Brain microvascular endothelial cell (primary cell): ENCODE data around the gene HOGA1.
"Not testable (repeated sequence)": the region's sequence is repeated elsewhere in the genome, so short reads cannot be mapped to it uniquely, and the experiment has no call there.

Experiments used
- DNase-seq: peaks from one replicate; pipeline ENCODE4 v3.0.0-alpha.2; 2020
- H3K27ac ChIP-seq: fragments of 250-450 bp; sonication (Bioruptor Pico); 2 replicates; pipeline ENCODE4 v1.5.1; 2020; ENCODE audit warnings: mild to moderate bottlenecking, moderate library complexity
- H3K27me3 ChIP-seq: fragments of 250-450 bp; sonication (Bioruptor Pico); replicated peaks from 2 replicates; pipeline ENCODE4 v1.5.1; 2020; ENCODE audit warnings: mild to moderate bottlenecking
- H3K36me3 ChIP-seq: fragments of 250-450 bp; sonication (Bioruptor Pico); replicated peaks from 2 replicates; pipeline ENCODE4 v1.5.1; 2020; ENCODE audit warnings: mild to moderate bottlenecking
- H3K4me3 ChIP-seq: 2 replicates; pipeline ENCODE4 v1.5.1; 2011; ENCODE audit warnings: low read depth, mild to moderate bottlenecking, control low read depth, low read length, moderate library complexity
- in situ Hi-C: cut with HindIII; loops from 2 replicates; pipeline ENCODE4 v1.10.0; 2017; ENCODE audit warnings: low sequenced_read_pairs, low pct_ligation_motif_present
- TF ChIP-seq, protein P1 (sequence below): IDR thresholded peaks from 2 replicates; pipeline ENCODE4 v1.5.1; 2011; ENCODE audit warnings: low read depth, mild to moderate bottlenecking, moderate library complexity, low read length, control low read depth, inconsistent platforms; ENCODE audit errors: missing control alignments

HOGA1 gene

DNA sequence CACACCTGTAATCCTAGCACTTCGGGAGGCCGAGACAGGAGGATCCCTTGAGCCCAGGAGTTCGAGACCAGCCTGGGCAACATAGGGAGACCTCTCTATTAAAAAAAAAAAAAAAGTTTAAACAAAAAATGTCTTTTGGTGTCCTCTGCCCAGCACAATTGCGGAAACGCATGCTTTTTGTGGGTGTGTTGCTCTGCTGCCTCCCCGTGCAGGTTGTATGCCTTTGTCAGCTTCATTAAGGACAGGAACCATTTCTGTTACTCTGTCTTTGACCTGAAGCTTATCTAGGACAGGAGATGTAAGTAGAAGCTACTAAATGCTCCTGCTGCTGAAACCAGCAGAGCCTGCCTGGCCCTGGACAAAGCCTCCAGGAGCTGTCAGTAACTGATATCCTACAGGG is 32.9 kb upstream of the HOGA1 start:
- Histone ChIP-seq H3K27ac (no peak overlapping the region), H3K27me3 (no peaks in the 10 kb centered on the region), H3K36me3 (no peaks in the 10 kb centered on the region), H3K4me3 (no peak overlapping the region)
- no peak for DNase-seq
- TF ChIP-seq, protein P1, sequence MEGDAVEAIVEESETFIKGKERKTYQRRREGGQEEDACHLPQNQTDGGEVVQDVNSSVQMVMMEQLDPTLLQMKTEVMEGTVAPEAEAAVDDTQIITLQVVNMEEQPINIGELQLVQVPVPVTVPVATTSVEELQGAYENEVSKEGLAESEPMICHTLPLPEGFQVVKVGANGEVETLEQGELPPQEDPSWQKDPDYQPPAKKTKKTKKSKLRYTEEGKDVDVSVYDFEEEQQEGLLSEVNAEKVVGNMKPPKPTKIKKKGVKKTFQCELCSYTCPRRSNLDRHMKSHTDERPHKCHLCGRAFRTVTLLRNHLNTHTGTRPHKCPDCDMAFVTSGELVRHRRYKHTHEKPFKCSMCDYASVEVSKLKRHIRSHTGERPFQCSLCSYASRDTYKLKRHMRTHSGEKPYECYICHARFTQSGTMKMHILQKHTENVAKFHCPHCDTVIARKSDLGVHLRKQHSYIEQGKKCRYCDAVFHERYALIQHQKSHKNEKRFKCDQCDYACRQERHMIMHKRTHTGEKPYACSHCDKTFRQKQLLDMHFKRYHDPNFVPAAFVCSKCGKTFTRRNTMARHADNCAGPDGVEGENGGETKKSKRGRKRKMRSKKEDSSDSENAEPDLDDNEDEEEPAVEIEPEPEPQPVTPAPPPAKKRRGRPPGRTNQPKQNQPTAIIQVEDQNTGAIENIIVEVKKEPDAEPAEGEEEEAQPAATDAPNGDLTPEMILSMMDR: no peak
- in situ Hi-C loops: no loop called here

DNA sequence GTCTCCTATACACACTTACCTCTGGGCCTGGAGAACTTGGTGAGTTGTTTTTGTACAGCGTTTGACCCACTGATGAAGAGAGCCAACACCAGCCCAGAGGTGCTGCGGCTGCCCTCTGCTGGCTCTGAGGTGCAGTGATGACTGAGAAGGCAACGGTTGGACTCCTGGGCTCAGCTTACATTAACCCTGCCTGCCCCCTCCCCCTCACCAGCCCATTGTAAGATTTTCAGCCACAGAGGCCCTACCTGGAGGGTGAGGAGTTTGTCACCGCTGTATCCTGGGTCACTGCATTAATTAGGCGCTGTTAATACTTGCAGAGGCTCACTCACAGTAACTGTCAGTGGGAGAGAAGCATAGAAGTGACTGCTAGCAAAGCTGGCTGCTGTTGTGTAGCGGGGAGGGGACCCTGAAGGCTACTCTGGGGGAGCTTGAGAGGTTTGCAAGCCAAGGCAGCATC is 30.6 kb upstream of the HOGA1 start:
- in situ Hi-C loops: no loop called here
- no peak overlapping the region for H3K4me3 ChIP-seq
- no peaks in the 10 kb centered on the region for H3K27me3 ChIP-seq
- no peaks in the 10 kb centered on the region for H3K36me3 ChIP-seq
- H3K27ac ChIP-seq: no peak overlapping the region
- peak; percentile 59 for DNase-seq
- TF ChIP-seq, protein P1: peak; percentile 96

DNA sequence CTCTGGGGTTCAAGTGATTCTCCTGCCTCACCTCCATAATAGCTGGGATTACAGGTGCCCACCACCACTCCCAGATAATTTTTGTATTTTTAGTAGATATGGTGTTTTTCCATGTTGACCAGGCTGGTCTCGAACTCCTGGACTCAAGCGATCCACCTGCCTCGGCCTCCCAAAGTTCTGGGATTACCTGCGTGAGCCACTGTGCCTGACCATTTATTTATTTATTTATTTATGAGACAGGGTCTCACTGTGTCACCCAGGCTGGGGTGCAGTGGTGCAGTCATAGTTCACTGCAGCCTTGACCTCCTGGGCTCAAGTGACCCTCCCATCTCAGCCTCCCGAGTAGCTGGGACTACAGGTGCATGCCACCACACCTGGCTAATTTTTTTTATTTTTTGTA is 29.9 kb upstream of the HOGA1 start:
- in situ Hi-C loops, H3K4me3 ChIP-seq, H3K27me3 ChIP-seq, DNase-seq, H3K27ac ChIP-seq, H3K36me3 ChIP-seq: not testable (repeated sequence)

DNA sequence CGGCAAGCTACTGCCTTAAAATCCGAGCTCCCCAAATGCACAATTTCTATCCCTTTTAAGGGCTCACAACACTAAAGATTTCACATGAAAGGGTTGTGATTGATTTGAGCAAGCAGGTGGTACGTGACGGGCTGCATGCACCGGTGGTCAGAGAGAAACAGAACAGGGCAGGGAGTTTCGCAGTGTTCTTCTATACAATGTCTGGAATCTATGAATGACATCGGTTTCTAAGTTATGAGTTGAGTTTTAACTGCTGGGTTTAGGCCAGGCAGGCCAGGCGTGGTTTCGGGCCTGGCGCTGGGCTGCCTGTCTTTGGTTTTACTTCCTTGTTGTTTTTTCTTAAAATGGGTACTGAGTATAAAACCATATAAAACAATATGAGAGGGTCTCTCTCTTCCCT is 28.6 kb upstream of the HOGA1 start:
- H3K27ac ChIP-seq, in situ Hi-C loops, DNase-seq, H3K27me3 ChIP-seq, H3K36me3 ChIP-seq, H3K4me3 ChIP-seq: not testable (repeated sequence)

DNA sequence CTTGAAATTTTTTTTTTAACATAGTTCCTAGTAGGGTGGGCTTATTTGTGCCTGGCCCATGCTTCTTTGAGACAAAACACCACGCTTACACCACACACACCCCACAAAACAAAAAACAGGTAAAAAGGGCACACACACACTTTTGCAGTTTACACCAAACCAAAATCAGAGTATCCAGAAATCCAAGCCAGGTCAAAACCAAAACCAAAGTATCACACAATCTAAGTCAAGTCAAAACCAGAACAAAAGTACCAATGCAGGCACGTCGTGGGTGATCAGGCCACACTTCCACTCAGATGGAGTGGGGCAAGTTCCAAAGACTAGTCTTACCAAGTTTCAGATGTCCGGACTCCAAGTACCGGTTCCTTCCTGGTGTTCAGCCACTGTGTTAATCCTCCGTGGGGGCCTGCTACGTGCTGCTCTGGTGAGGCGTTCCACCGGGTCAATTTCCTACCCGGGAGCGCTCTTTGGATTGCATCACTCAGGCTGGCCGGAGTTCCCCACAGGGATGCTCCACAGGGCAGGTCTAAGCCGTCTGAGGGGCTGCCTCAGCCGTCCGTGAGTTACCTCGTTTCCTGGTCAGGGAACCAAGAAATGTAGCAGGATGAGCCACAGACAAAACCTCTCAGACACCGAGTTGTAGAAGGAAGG is 23.3 kb upstream of the HOGA1 start:
- H3K36me3 ChIP-seq, DNase-seq, in situ Hi-C loops, H3K4me3 ChIP-seq, H3K27ac ChIP-seq, H3K27me3 ChIP-seq: not testable (repeated sequence)

DNA sequence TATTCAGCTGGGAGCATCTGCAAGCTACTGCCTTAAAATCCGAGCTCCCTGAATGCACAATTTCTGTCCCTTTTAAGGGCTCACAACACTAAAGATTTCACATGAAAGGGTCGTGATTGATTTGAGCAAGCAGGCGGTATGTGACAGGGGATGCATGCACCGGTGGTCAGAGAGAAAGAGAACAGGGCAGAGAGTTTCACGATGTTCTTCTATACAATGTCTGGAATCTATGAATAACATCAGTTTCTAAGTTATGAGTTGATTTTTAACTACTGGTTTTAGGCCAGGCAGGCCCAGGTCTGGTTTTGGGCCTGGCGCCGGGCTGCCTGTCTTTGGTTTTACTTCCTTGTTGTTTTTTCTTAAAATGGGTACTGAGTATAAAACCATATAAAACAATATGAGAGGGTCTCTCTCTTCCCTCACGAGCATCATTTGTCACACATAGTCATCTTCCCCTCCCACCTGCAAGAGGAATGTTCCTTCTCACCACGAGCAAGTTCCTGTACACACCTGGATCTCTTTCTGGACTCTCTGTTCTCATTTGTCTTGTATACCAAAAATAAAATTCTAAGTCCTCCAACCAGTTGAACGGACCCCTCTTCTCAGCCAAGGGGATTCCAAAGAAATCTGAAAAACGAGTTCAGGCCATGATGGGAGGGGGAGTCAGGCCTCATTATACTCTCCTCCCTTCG is 22.7 kb upstream of the HOGA1 start:
- in situ Hi-C loops, H3K27ac ChIP-seq, H3K36me3 ChIP-seq, H3K4me3 ChIP-seq, H3K27me3 ChIP-seq, DNase-seq: not testable (repeated sequence)

DNA sequence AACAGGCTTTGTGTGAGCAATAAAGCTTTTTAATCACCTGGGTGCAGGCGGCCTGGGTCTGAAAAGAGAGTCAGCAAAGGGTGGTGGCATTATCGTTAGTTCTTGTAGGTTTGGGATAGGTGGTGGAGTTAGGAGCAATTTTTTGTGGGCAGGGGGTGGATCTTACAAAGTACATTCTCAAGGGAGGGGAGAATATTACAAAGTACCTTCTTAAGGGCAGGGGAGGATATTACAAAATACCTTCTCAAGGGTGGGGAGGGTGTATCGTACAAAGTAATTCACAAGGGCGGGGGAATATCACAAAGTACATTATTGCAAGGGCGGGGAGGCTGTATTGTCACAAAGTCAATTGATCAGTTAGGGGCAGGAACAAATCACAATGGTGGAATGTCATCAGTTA is 21.9 kb upstream of the HOGA1 start:
- H3K4me3 ChIP-seq, H3K36me3 ChIP-seq, in situ Hi-C loops, H3K27ac ChIP-seq, H3K27me3 ChIP-seq, DNase-seq: not testable (repeated sequence)

DNA sequence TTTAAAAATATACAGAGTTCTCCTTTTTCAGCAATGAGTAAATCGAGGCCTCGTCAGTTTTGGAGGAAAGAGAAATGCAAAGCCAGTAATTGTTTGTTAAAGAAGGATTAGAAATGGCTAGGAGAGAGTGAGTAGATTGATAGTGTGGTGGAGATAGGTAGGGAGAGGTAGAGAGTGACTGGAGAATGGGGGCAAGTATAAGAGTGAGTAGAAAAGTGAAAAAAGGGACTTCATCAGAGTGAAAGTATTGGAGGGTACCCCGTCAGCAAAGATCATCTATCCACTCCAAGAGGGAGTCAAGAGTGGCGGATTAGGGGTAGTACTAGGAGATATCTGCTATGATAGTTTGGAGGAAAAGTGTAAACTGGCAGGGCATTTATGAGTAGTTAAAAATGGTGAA is 20.9 kb upstream of the HOGA1 start:
- in situ Hi-C loops: no loop called here
- no peak for DNase-seq
- Histone ChIP-seq H3K27ac (no peak overlapping the region), H3K27me3 (no peaks in the 10 kb centered on the region), H3K4me3 (no peak overlapping the region), H3K36me3 (no peaks in the 10 kb centered on the region)
- TF ChIP-seq, protein P1: no peak
